Activated CD8-positive, alpha-beta memory T cell treated with anti-CD3 and anti-CD28 coated beads for 36 hours (primary cell): ENCODE results near the gene DLX5. TPM values are rescaled to one million over a fixed set of nuclear protein-coding genes. Genes with fewer than 3 reads are reported as not detected.
"Not testable (repeated sequence)": the region's sequence is repeated elsewhere in the genome, so short reads cannot be mapped to it uniquely, and the experiment has no call there.

Experiments used
- CTCF ChIA-PET: fragments of 350-600 bp; sonication (Branson Sonifier 250); formaldehyde crosslinking; loops from one replicate; lab custom pipeline; 2021; ENCODE audit warnings: antibody characterized with exemption; lab: Charles Lee
- POLR2A ChIA-PET: fragments of 350-600 bp; sonication (Branson Sonifier 250); formaldehyde crosslinking; loops from one replicate; lab custom pipeline; 2021; ENCODE audit warnings: antibody characterized with exemption; lab: Charles Lee
- total RNA-seq, 2 experiments: library from RNA; stranded (reverse); gene quantifications; one replicate each; pipeline ENCODE4 v1.2.3, GENCODE V29; 2021

DLX5 gene
- not detected for total RNA-seq

DNA sequence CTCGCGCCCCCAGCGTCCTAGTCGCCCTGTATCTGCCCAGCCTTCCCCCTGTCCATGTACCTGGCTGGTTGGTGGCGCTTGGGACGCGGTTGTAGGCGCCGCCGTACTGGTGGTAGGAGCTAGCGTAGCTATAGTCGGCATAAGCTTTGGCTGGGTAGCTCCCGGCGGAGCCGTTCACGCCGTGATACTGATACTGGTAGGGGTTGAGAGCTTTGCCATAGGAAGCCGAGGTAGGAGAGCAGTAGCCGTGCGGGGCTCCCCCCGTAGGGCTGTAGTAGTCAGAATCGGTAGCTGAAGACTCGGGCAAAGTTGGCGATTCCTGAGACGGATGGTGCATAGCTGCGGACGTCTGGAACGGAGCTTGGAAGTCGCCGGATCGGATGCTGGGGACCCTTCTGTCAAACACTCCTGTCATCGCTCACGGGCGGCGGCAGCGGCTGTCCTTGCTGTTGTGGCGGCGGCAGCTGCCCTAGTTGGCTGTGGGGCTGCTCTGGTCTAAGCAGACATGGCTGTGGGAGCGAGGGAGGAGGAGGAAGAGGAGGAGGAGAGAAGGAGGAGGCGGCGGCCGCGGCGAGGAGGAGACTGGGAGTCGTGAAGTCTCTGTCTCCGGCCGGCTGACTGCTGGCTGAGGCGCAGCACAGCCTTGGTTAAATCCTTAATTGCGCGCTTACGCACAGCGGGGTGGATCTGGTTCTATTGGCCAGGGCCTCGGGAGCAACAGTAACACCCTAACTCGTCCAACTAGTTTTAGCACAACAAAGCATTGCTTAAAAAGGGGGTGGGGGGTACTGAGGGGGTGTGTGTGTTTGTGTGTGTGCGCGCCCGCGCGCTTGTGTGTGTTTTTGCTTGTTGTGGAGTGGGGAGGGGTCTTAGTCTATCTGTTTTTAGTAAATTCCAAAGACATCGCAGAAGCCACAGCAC lies at the start of gene DLX5:
Gene DLX5 (minus strand): TSS at position 623 of the 921 bp plus-strand sequence. CDS start 208 bp downstream, at position 415.
- ChIA-PET CTCF (interaction anchor here (0.8 kb wide), 1 partner anchor 18 kb away, joined by 3 read pairs; no protein-coding TSS in a partner anchor), POLR2A (interaction anchor here (0.7 kb wide), 1 partner anchor 1174 kb away, joined by 3 read pairs; no protein-coding TSS in a partner anchor)

DNA sequence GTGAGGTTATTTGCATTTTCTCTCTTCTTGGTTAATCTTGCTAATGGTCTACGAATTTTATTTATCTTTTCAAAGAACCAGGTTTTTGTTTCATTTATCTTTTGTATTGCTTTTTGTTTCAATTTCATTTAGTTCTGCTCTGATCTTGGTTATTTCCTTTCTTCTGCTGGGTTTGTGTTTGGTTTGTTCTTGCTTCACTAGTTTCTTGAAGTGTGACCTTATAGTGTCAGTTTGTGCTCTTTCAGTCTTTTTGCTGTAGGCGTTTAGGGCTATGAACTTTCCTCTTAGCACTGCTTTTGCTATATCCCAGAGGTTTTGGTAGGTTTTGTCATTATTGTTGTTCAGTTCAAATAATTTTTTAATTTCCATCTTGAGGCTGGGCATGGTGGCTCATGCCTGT lies 47.4 kb upstream of the DLX5 start:
- CTCF ChIA-PET, POLR2A ChIA-PET: not testable (repeated sequence)

DNA sequence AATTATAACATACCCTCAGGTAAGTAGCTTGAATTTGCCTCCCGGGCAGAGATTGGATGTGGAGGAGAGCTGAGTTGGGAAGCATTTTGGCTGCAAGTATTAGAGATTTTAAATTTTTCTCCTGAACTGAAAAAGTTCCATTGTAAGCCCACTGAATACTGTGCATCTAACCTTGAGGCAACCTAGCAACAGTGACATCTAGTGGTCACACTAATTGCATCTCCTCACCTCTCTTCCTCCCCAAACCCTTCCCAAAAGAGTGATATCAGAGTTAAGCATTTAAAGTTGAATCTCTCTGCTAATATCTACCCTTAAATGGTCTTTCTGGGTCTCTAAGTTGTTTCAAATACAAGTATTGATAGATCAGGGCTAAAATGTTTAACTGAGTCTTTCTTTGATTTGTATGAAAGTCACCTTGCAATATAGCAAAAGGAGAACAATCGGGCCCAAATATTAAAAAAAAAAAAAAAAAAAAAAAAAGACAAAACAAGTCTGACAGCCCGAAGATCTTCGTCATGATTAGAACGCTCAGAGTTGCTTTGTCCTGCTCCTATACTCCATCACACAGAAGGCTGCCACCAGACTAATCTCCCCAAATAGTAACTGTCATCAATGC lies 40.4 kb upstream of the DLX5 start:
- CTCF ChIA-PET = interaction anchor here (0.7 kb wide), 1 partner anchor 16 kb away, joined by 3 read pairs; no protein-coding TSS in a partner anchor
- POLR2A ChIA-PET = no interaction called here

DNA sequence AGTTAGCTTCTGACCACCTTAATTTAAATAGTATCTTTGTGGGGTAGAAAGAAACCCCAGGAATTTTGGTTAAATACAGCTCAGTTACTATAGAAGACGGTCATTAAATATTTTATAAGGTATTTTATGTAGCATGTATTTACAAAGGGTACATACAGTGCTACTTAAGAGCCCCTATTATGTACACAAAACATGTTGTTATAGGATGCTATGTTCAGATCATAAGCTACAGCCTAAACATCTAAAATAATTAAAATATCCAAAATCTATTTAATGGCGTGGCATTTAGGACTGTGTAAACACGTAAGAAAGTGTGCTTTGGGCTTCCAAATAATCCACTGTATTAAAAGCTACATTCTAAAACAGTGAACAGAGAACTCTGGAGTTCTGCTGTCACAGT lies 39.4 kb upstream of the DLX5 start:
- ChIA-PET CTCF (no interaction called here), POLR2A (no interaction called here)

DNA sequence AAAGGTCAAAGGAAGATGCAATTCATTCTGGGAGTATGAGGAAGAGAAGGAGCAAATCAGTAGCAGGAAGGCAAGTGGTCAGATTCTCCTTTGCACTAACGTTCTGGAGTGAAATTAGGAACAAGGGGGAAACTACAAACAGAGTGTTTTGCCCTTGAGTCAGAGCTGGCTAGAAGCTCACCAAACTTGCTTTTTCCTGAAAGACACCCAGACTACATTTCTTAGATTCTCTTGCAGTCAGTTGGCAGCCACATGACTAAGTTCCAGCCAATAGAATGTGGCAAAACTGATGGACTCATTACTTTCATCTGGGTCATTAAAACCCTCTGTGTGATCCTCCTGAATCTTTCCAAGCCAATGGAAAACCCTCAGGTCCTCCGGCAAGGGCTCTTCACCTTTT lies 18.6 kb upstream of the DLX5 start:
- POLR2A ChIA-PET = no interaction called here
- CTCF ChIA-PET = no interaction called here

DNA sequence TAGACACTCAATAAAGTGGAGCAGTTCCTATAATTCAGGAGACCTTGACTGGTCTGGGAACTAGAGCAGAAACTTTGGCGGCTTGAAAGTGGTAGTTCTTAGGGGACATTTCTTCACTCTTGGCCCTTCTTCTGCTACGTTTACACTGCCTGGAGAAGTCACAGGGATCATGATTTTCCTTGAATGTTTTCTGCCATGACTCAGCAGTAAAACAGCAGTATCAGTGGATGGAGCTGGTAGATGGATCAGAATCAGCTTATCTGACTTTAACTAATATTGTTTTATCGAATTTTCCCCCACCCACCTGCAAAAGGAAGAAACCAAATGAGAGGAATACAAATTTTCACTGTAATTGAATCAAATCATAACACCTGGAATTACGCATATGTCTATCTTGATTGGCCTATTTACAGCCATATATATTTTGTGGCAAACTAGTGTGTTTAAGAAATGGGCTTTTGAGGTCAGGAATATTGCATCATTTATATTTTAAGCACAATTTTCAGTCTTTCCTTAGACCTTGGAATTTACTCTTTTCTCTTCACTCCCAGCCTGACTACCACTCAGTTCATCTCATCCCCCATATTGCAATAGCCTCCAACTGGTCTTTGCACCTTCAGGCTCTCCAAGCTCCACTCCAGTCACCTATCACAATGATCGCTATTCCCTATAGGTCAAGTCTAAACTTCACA lies 14.9 kb upstream of the DLX5 start:
- ChIA-PET CTCF (no interaction called here), POLR2A (no interaction called here)

DNA sequence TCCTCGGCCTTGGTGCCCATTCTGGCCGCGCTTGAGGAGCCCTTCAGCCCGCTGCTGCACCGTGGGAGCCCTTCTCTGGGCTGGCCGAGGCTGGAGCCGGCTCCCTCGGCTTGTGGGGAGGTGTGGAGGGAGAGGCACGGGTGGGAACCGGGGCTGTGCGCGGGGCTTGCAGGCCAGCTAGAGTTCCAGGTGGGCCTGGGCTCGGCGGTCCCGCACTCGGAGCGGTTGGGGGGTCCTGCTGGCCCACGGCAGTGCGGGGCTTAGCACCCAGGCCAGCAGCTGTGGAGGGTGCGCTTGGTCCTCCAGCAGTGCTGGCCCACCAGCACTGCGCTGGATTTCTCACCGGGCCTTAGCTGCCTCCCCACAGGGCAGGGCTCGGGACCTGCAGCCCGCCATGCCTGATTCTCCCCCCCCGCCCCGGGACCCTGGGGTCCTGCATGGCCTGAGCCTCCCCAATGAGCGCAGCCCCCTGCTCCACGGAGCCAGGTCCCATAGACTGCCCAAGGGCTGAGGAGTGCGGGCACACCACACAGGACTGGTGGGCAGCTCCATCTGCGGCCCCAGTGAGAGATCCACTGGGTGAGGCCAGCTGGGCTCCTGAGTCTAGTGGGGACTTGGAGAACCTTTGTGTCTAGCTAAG lies 9.7 kb upstream of the DLX5 start:
- POLR2A ChIA-PET, CTCF ChIA-PET: not testable (repeated sequence)

DNA sequence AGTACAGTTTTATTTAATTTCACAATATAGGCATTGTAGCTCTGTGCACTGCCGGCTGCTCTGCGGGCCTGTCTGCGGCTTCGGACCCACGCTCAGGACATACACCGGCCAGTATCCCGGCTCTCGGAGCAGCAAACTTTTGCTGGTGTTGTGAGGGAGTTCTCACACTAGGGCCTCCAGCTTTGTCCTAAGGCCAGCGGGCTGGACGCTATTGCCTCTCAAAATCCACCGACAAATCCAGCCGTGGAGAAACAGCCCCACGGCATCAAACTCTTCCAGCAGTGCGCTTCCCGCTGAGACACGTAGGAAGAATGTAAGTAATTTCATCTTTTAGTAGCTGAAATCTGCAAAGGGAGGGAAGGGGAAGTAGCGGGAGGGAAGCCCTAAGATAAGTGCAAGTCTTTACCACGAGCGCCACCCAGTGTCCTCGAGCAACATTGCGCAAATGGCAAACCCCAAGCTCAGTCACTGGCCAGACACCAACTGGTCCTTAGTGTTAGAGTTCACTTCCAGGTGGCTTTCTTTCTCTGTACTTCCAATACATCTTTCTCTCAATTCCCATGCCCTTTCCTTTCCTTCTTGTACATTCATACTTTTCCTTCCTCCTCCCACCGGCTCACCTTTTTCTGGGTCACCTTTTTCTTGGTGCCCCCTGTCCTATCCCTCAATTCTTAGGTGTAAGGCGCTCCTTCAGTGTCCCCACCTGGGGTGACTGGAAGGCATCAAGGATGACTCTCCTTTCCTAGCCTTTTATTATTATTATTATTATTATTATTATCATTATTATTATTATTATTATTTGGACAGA lies 3.0 kb upstream of the DLX5 start:
- POLR2A ChIA-PET = interaction anchor here (0.5 to 0.6 kb wide), 3 partner anchors 27 to 134 kb away, joined by 3 to 4 read pairs (median 3); no protein-coding TSS in a partner anchor
- CTCF ChIA-PET = interaction anchor here (0.6 to 2.0 kb wide), 14 partner anchors 14 to 1111 kb away, joined by 3 to 10 read pairs (median 4); no protein-coding TSS in a partner anchor

DNA sequence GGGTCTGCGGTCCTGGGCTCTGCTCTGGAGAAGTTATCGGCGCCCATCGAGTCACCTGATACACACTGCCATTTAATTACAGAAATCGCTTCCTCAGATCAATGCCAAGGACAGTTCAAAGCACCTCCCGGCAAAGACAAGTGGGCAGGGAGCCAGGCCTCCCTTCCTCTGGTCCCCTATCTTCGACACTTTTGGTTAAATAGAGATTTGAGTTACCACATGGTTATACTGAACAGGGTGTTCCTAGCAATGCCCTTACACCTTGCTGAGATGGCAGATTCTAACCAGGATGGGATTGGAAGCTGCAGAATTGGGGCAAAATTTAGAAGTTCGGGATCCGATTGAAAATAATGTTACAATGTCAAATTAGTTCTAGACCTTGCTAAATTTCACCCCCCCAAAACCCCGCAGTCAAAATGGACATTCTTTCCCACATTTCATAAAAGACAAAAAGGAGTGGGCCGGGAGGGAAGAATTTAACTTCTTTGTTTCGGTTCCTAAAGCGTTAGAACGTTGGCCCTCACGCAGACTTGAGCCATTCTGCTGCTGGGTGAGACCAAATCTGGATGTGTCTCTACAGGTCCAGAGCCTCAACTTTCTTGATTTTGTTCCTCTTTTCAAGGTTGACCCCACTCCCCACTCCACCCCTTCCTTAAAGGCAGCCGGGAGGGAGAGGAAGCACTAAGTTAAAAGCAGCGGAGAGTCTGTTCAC lies 2.2 kb upstream of the DLX5 start:
- CTCF ChIA-PET = interaction anchor here (0.6 to 2.0 kb wide), 13 partner anchors 11 to 1110 kb away, joined by 3 to 10 read pairs (median 4); no protein-coding TSS in a partner anchor

DNA sequence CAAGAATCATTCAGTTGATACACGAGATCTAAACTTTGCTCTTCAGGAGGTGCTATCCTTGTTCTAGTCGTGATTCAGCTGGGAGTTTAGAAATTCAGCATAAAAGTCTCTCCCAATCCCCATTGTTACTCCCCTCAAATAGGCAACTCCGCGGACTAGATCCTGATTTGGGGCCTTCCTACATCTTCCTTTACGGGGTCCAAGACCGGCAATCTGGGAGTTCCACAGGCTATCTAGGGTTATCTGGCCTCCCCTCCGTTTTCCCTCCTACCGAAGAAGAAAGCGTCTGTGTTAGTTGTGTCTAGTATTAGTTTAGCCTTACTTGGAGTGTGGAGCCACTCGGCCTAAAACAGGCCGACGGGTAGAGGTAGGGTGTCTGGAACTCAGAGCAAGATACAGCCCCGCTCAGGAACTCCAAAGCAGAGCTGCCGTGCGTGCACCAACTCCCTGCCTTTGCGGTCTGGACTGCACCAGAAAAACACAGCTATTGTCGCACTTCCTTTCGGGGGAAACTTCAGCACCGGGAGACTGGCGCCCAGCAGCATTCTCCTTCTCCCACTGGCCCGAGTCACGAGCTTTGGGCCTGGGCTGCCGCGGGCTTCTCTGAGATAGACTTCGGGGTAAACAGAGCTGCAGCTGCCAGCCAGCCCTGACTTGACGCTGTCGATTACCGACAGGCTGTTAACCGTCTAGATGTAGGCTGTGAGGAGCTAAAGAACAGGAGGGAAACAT lies 1.5 kb upstream of the DLX5 start:
- POLR2A ChIA-PET = no interaction called here

More for the DNA sequence above, 2.2 kb upstream of the DLX5 start:
- POLR2A ChIA-PET = interaction anchor here (0.6 kb wide), 1 partner anchor 26 kb away, joined by 4 read pairs; no protein-coding TSS in a partner anchor

DNA sequence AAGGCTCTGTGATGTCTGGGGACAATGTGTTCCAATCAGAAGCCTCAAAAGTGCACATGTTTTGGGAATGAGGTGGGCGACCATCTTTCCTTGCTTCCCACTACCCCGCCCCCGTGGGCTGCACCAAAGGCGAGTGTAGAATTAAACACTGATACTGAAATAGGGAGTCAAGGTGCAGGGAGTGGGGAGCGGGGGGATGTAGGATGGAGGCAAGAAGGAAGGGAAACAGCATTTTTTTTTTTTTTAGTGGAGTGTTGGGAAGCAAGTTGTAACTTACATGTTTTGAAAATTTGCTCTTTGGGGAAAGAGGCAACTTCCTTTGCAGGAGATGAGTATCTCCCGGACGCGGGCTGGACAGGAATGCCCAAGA lies 484 bp upstream of the DLX5 start:
- CTCF ChIA-PET = no interaction called here
- POLR2A ChIA-PET = no interaction called here

More for the DNA sequence above, 1.5 kb upstream of the DLX5 start:
- CTCF ChIA-PET = interaction anchor here (1.1 to 2.0 kb wide), 3 partner anchors 11 to 615 kb away, joined by 3 to 10 read pairs (median 5); no protein-coding TSS in a partner anchor

DNA sequence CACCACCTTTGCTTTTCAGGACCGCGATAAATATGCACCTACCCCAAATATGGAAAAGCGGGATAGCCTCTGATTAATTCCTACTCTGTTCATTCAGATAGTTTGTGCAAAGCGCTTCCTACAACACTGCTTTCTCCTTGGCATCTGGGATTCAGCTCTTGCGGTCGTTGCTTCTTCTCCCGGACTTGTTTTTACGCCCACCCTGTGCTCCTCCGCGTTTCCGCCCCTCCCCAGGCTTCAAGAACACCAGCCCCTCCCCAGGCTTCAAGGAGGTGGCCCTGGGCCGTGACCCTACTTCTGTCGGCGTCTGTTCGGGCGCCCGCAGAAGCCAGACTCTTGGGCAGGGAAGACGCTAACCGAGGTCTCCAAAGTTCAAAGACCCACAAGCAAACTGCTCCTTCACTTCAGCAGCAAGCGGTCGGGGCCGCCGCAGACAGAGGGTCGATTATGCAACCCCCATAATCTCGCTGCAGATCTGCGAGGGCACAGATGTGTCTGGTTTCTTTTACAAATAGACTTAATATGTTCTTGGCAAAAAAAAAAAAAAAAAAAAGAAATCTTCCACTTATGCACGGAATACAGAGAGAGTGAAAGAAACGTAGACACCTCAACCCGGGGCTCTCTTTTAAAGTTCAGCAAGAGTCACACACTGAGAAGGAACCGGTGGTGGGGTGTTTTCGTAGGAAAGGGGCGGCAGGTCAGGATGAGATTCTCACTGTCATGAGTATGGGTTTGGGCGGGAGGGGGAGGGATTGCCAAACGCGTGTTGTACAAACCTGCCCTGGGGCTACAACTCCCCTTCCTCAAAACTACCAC lies 1.9 kb downstream of the DLX5 start:
- ChIA-PET POLR2A (no interaction called here), CTCF (no interaction called here)

DNA sequence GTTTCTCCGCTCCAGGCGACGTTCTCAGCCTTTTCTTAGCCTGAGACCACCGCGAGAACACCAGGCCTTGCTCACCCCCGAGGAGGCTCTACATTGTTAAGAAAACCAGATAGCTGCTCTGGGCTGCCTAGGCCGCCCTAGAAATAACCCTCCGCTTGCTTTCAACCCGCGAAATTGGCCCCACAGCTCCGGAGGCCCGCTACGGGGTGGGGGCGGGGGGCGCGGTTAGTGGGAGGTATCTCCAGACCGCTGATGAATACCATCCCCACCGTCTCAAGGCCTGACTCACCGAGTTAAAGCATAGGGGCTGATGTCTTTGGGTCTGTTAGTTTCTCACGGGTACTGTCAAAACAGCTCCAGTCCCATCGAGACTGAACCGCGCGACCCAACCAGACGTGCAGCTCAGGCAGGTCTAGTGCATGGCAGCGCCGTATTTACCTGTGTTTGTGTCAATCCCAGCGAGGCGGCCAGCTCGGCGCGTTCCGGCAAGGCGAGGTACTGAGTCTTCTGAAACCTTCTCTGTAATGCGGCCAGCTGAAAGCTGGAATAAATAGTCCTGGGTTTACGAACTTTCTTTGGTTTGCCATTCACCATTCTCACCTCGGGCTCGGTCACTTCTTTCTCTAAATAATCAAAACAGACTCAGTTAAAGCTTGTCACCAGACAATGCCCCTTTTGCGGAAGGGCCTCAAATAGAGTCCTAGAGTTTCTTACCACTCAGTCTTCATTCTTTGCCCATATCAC lies 2.7 kb downstream of the DLX5 start:
- ChIA-PET POLR2A (no interaction called here), CTCF (no interaction called here)

DNA sequence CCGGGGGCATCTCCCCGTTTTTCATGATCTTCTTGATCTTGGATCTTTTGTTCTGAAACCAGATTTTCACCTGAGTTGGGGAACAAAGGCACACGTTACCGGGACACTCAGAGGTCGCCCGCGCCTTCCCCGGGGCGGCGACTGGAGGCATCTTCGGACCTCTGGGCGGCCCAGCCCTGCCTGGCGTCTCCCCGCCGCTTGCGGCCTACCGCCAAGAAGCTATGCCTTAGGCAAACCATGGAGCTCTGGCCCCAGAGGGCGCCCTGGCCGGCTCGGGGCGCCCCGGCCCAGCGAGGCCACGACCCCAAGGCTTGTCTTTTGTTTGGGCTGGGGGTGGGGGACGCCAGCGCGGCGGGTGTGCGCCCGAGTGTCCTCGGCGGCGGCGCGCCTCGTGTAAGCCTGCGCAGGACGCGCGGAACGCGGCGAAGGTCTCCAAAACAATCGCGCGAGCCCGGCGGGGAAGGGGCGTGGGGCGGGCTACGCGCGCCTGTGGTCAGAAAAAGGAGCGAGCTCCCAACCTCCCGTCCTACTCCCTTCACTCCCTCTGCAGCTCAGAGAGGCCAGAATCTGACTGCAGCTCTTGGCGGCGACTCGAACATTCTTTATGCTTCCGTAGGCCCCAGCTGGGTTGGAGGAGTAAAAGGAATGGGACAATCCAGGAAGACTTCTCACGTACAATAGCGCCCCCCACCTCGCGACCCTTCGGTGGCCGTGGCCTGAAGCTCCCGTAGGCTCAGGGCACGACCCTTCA lies 3.5 kb downstream of the DLX5 start:
- ChIA-PET POLR2A (no interaction called here), CTCF (no interaction called here)

DNA sequence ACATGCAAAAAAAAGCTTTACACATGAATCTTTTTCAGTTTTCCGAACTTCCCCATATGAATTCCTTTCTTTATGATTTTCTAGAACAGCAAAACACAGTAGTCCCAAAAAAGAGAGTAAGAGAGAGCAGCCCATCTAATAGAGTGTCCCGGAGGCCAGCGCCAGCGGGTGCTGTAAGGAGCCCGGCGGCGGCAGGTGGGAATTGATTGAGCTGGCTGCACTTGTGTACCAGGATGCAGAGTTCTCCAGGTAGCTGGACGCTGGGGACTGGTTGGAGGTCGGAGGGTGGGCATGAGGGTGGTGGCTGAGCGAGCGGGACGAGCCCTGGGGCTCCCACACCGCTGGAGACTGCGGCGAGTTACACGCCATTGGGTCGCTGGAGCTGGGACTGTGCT lies 4.0 kb downstream of the DLX5 start:
- ChIA-PET POLR2A (no interaction called here), CTCF (no interaction called here)
